Measurements from ENCODE around the gene PAK5.

PAK5 gene

DNA sequence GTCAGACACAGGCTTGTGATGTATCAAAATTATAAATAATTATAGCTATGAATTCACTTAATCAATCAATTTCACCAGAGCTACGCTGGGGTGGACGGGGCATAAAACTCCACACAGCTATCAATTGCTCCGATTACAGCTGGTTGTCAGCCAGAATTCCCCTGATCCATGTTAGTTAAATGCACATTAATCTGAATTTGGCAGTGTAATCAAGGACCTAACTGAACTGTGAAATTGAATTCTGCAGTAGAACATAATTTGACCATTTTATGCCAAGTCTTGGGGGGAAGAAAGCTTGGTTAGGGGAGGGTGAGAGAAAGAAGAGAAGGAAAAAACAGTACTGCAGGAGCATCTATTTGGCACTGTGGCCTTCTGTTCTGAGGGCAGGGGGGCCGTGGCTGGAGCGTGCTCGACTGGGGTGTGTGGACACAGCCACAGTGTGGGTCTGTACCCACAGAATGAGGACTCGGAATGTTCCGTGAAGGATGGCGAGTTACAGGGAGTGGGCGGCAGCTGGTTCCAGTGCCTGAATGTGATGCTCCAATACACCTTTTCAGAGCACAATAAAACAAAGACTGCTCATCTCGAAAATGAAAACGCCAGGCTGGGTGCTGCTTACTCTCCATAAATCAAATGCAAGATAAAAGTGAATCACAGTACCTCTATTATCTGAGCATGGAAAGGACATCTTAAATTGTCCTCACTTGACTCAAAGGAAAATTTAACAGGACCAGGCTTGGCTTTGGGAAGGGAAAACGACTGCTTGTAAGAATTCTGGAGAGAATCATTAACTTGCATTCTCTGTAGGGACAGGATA is 265.3 kb downstream of the PAK5 start:
- DNase-seq, result no peak

DNA sequence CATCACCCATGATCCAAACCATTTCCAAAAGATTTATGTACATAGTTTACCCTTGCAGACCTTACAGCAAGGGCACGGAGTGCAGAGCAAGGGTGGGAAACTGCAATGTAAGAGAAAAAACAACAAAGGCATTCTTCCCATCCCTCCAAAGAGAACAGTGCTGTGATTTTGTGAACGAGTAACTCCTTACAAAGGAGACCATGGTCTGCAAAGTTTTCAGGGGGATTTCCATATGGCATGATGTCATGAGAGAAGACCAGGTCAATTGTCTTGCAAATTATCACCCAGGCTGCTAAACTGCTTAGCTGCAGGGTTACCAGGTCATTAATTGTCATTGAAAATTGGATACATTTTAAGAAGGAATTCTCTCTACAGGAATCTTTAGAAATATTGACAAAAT is 266.2 kb downstream of the PAK5 start:
- DNase-seq, result no peak

DNA sequence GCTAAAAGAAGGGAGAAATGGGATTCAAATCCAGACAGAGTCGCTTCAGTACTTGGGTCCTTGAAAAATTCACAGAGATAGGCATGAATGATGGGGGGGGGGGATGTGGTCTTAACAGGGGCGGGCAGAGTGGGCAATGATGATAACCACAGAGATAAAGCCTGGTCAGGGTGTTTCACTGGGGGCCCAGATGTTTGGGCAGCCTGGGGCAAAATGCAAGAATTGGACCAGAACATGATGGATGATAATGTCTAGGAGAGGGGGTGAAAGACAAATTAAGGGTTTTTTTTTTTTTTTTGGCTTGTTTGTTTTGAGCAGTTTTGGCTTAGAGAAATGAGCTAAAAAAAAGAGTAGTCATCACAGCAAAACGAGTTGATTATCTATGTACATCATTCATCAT is 267.1 kb downstream of the PAK5 start:
- DNase-seq, result no peak

DNA sequence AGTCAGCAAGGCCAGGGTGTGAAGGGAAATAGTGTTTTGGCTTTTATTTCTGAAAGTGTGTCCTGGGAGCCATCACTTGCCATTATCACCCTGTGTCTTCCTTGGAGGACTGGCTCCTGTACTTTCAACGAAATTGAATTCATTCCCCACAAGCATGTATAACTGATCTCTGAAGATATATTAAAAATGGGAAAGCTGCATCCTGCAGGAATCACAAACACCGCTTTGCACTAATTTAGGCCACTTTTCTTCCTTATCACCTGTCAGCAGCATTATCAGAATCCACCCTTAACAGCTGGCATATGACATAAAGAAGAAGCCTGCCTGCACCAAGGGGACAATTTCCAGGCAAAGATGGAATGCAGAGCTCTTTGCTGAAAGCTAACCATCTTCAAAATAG is 268.3 kb downstream of the PAK5 start:
- DNase-seq, result no peak

DNA sequence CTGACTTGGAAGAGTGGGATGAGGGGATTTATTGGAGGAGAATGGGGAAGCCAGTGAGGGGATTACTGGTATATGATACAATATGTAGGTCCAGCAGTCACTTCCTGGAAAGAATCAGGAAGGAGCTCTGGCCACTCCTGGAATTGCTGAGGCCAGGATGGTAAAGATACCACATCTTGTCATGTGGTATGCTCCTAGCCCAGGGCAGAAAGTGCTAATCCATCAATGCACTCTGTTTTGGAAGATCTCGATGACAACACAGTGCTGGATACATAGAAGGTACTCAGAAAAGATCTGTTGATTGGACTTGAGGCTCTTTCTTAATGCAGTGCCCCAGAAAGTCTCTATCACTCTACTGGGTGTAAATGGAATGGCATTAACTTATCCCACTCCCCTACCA is 271.9 kb downstream of the PAK5 start:
- DNase-seq, result no peak

DNA sequence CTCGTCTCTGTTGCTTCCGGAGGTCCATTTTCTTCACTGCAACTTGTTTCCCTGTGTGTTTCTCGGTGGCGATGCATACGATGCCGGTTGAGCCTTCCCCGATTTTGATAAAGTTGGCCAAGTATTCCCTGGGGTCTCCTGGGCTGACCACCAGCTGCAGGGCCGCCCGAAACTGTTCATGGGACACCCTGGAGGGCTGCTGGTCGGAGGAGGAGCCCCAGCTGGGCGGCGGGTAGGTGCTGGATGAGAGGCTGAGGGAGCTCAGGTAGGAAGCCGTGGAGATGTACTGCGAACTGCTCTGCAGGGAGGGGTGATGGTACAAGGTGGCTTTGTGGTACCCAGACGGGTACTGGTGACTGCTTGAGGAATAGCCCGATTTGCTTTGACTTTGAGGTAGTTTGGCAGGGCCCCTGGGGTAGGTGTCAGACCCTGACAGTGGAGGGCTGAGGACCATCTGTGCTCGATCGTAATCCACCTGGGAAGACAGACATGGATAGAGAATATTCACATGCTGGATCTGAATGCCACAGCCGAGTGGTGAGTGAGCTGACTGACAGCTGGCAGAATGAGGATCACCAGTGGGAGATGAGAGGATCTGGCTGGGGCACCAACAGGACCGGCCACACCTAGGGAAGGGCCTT is 272.8 kb downstream of the PAK5 start:
- no peak for DNase-seq

DNA sequence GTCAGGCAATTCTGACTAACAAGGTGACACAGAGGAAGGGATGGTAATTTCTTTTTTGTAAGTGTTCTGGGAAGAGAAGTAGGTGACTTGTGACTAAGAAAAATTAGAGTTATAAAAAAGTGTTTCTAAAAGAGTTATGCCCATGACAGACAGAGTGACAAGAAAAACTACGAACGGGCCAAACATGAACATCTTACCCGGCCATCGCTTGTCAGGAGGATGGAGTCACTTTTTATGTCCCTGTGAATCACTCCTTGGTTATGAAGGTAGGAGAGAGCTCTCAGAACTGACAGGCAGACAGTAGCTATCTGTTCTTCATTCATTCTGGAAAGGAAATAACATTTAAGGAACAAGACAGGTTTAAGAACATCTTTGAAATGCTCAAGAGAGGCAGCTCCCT is 281.5 kb downstream of the PAK5 start:
- DNase-seq, result no peak

DNA sequence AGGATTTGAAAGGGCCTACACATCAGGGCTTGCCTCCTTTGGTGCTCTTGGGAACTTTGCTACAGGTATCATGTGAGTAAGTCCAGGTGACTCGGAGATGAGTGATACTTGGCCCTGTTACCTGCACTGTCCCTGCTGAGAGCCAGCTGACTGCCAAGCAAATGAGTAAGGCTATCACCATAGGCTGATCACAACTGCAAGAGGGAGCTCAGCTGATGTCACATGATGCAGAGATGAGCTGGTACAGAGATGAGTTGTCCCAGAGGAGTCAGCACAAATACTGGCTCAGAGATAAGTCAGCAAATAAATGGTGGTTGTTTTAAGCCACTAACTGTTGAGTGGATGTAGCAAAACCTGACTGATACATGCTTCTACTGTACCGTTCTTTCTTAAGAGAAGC is 283.1 kb downstream of the PAK5 start:
- no peak for DNase-seq

DNA sequence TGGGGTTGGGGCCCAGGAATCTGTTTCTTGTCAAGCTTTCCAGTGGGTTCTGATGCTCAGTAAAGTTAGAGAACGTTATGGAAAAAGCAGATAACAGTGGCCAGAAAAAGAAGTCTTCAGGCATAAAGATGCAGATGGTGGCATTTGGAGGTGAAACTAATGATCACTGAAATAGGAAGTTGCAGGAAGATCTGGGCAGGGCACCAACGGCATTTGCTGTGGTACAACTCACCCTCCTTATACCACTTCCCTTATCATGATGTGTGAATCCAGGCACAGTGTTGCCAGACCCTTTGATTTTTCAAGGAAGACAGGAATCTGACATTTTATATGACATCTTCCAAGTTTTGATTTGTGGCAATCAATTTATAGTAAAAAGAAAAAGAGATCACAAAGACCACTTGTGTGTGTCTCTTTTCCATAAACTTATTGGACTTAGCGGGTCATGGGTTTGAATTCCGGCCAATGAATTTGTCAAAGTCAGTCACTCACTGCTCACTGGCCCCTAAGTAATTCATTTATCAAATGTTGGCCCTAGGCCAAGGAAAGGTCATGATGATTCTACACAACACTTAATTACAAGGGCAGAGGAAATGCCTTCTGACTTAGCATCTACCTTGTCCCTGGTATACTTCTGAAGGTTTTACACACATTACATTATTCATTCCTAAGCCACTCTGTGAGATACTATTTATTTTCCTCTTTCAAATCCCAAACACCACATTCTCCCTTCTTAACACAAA is 286.9 kb downstream of the PAK5 start:
- DNase-seq, result no peak

DNA sequence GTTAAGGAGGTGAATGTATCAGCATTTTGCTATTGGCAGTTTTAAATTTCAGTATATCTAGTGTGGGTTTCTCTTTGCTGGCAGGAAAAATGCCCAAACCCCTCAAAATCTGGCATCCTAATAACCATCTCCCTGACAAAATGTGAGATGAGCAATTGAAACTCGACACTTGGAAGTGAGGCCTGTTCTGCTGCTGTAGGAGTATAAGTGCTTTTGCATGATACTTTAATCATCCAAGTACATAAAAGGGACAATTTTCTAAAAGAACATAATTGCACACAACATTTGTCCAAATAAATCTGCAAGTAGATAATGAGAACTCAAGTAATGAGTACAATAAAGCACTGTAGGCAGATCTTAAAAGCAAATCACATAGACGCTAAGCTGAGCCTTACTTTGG is 288.0 kb downstream of the PAK5 start:
- DNase-seq, result no peak

DNA sequence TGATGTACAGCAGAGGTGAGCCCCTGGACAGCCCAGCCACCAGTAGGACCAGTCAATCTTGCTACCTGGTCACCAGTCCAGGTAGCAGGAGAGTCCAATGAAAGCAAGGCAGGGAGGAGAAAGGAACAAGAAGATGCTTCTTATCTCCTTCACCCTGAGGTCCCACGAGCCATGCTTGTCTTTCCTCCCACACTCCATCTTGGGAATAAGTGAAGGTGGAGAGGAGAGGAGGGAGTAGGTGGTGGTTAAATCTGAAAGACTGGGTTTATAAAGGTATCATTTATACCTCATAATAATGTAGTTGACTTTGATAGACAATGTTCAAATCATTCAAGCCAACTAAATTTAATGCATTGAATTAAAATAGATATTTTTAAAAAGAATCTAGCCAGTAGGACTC is 288.6 kb downstream of the PAK5 start:
- no peak for DNase-seq

DNA sequence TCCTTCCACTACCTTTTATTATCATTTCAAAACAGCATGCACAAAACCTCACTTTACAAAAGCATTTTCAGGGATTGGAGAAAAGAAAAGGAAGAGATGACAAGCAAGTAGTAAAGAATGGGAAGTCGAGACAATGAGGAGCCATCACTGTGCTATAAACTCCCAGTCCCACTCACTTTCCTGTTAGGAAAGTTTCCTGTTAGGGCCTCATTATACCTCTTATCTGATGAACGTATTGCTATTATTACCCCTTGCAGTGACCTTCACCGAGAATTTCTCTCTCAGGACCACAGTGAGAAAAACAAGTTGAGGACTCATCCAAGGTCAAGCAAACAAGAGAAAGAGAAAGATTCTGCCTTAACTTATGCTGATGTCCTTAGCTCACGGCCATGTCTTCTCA is 295.7 kb downstream of the PAK5 start:
- no peak for DNase-seq

DNA sequence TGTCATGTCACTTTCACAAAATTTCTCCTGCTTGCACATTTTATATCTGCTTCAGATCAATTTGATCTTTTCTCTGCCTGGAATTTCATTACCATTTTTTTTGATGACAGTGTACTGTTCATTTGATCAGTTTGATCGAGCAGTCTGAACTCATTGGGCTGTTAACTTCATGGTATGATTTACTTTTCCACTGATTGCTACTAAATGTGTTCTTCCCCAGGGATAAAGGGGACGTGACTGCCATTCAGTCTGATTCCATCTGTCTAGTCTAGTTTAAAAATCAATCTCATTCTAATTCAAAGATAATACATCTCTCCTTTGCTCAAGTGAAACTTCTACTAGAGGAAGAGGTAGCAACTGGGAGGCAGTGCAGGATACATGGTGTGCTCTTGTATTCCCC is 303.4 kb downstream of the PAK5 start:
- no peak for DNase-seq

DNA sequence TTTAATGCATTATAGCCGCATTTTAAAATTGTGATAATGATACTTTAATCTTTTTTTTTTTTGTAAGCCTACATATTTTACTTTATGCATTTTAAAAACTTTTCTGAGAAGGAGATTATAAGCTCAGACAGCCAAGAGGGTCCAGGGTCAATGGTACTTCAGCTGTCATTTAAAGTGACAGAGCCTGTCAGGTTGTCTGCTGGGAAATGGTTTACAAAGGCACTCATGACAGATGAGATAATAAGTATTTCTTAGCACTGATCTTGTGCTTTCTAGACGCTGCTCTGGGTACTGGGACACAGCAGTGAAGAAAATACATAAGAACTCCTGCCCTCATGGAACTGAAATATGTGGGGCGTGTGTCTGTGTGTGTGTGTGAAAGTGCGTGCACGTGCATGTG is 304.9 kb downstream of the PAK5 start:
- no peak for DNase-seq

DNA sequence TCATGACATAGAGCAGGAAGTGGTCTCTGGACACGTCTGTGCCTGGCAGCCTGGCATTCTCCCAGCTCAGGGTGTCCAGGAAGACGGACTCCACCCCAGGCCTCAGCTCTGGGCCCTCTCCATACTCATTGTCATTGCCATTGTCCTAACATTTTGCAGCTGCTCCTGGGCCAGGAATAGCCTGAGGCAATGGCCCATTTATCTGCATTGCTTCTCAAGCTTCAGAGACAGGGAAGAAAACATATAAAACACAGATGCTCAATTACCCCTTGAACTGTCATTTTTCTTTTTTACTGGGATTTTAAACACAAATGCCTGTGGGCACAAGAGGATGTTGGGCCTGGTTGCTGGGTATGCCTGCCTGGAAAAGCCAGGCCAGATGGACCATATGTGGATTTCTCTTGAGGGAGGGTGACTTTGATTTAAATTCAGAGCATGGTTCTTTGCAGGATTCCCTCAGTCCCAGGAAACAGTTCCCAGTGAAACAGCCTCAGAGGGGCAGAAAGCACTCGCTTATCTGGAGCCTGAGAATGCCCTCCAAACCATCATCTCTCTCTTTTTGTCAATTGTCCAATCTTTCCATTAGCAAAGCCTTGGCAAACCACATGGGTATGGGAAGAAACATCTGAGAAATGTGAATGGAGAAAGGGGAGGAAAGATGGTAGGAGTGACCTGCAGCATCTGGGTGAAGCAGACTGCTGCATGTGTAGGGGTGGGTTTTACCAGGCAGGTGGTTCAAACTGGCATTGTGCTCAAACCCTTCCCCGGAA is 306.6 kb downstream of the PAK5 start:
- no peak for DNase-seq

DNA sequence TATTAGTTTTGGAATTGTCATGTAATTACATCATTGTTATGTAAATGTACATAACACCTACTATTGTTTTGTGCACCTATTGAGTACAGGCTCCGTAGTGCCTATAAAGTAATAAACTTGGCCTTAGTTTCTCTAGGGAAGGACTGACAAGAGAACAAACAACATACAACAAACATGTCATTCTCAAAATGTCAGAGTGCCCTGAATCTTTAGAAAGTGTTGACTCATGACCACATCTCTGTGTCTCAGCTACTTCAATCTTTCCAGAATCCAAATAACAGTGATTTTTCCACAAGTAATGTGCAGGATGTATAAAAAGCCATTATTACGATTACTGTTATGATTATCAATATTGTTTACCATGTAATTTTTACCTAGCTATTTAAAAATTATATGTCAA is 307.3 kb downstream of the PAK5 start:
- no peak for DNase-seq

DNA sequence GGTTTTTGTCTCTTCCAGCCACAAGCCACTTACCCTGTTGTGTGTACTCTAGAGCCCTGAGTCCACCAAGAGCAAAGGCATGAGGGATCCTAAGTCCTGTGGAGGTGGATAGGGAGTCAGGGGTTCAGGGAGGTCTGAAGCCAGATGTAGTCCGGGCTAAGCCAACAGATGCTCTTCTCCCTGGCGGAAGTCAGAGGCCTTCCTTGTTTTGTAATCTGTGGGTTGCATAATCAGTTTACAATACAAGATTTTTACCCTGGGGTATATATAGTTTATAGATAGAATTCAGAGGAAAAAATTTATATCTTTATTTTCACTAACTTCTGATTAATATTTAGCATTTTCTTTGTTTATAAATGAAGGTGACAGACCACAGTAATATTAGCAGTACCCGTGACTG is 315.2 kb downstream of the PAK5 start:
- DNase-seq, result no peak

DNA sequence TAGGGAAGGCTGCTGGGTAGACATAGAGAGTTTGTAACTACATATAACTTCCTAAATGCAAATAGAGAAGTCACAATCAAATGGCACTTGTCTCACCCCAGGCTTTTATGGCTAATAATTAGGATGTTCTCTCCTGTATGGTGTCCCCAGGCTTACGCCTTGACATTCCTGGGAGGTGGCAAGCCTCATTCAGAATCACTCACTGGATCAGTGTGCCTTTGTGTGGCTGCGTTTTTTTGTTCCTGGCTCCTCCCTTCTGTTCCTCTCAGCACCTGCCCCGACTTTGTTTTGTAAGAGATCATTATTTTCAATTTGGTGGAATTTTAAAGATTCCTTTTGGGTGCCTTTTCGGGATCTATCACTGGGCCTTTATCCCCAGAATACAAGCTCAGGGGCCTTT is 318.8 kb downstream of the PAK5 start:
- DNase-seq, result no peak

DNA sequence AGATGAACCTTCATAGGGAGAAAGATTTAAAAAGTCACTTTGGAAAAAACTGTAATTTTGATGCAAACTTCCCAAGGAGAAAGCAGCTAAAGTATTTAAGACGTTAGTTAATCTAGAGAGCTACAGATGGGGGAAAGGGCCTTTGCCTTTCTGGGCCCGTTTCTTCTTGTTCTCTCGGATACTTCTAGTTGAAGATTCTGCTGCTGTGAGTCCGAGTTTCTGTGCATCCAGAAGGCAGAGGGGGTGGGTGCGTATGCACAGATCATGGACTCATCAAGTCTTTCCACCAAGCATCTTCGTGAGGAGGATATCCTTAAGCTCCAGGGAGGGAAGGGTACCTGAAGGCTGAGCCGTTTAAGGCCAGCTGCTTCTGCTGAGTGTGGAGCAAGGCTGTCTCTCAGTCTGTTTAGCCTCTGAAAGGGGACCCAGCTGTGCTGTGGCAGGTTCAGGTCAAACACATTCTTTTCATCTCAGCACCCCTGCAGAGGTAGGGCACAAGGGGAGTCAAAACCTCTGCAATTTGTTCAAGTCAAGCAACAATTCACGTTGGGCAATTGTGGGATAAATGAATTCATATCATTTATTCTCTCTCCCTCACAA is 320.2 kb downstream of the PAK5 start:
- DNase-seq, result no peak

DNA sequence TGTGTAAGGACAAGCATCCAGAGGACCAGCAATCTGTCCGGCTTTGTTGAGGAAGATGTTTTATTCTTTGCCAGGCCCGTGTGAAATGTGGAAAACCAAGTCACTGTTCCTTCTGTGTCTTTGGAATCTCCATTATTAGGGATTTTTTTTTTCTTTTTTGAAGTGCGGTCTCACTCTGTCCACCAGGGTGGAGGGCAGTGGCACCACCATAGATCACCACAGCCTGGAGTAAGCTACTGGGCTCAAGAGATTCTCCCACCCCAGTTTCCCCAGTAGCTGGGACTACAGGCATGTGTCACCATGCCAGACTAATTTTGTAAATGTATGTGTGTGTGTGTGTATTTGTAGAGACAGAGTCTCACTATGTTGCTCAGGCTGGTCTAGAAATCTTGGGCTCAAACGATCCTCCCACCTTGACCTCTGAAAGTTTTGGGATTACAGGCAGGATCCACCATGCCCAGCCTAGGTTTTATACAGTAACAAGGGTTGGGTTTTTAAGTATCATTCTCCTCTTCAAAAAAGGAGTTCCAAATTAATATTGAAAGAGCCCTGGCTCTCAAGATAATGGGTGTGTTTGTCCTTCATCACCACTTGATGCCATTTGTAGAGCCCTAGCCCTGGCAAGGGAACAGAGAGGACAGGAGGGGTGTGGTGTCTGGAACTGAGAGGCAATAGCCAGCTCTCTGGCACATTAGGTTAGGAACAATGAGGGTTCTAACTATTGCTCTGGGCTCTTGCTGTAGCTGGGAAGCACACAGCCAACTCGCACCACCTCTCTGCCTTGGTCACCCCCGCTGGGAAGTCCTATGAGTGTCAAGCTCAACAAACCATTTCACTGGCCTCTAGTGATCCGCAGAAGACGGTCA is 321.3 kb downstream of the PAK5 start:
- no peak for DNase-seq

DNA sequence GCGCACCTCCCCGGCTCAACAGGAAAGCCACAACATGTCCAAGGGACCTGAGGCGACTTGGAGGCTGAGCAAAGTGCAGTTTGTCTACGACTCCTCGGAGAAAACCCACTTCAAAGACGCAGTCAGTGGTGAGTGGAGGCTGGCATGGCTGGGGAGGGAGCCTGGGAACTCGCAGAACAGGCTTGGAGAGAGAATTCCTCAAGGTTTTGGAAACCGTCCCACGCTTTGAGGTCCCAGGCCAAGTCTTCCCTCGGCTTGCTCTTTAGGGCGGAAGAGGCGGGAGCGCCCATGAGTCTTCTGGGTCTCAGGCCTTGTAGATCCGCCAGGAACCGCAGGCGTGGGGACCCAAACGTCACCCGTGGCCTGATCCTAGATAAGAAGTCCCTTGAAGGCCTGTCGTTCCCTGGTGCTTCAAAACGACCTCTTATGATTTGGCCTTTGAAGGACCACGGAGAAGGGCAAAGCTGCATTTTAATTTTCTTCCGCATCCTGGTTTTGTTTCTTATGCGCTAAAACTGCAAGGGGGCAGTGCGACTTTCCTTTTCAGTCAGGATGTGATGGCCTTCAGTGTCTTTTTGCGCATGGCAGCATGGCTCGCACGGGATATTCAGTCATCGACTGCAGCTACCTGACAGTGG is 322.5 kb downstream of the PAK5 start:
- no peak for DNase-seq
